Measurements from ENCODE around the gene CDH13. TPM values are rescaled to one million over a fixed set of nuclear protein-coding genes. Genes with fewer than 3 reads are reported as not detected.

CDH13 gene
- total RNA-seq, 2 donors from 2014 or later: 228 to 280 TPM

- Histone ChIP-seq H3K36me3 (no peaks in the 10 kb centered on the region), H3K27ac (peak overlapping the region; percentile 59 to 74), H3K27me3 (replicated peaks; ENCODE audit: insufficient read depth) (no peaks in the 10 kb centered on the region), H3K9me3 (no peaks in the 10 kb centered on the region), H3K4me1 (ENCODE audit: control insufficient read depth in 1 of 2, low read depth in 2 of 2) (peaks cover 8 to 40% of the 10 kb centered on the region in 2 donors), H3K4me3 (peak overlapping the region; percentile 42)
- TF ChIP-seq, protein P1, sequence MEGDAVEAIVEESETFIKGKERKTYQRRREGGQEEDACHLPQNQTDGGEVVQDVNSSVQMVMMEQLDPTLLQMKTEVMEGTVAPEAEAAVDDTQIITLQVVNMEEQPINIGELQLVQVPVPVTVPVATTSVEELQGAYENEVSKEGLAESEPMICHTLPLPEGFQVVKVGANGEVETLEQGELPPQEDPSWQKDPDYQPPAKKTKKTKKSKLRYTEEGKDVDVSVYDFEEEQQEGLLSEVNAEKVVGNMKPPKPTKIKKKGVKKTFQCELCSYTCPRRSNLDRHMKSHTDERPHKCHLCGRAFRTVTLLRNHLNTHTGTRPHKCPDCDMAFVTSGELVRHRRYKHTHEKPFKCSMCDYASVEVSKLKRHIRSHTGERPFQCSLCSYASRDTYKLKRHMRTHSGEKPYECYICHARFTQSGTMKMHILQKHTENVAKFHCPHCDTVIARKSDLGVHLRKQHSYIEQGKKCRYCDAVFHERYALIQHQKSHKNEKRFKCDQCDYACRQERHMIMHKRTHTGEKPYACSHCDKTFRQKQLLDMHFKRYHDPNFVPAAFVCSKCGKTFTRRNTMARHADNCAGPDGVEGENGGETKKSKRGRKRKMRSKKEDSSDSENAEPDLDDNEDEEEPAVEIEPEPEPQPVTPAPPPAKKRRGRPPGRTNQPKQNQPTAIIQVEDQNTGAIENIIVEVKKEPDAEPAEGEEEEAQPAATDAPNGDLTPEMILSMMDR (IDR thresholded peaks at IDR 0.05): no peak
- ATAC-seq (ENCODE audit: insufficient number of reproducible peaks, low FRiP score, low read depth): no peak
- no peak for DNase-seq (ENCODE audit: low spot score)
Observed at GRCh38 chr16:83010776-83011720, 384.3 kb downstream of the CDH13 start.

- Histone ChIP-seq H3K4me1 (ENCODE audit: control insufficient read depth in 1 of 2, low read depth in 2 of 2) (peaks cover 8 to 36% of the 10 kb centered on the region in 2 donors), H3K36me3 (no peaks in the 10 kb centered on the region), H3K27me3 (replicated peaks; ENCODE audit: insufficient read depth) (no peaks in the 10 kb centered on the region), H3K9me3 (no peaks in the 10 kb centered on the region), H3K27ac (peak overlapping the region; percentile 59 to 74), H3K4me3 (peak overlapping the region; percentile 42)
- TF ChIP-seq, protein P1 (IDR thresholded peaks at IDR 0.05): no peak
- ATAC-seq (ENCODE audit: insufficient number of reproducible peaks, low FRiP score, low read depth) (no peak), DNase-seq (ENCODE audit: low spot score) (no peak)
Observed at GRCh38 chr16:83011939-83012338, 385.2 kb downstream of the CDH13 start.

- no peak overlapping the region for H3K4me3 ChIP-seq
- H3K27me3 ChIP-seq (replicated peaks; ENCODE audit: insufficient read depth): no peaks in the 10 kb centered on the region
- peak overlapping the region in 1 of 2 donors; percentile 16 for H3K27ac ChIP-seq
- TF ChIP-seq, protein P1 (IDR thresholded peaks at IDR 0.05): no peak
- peaks cover 8 to 36% of the 10 kb centered on the region in 2 donors for H3K4me1 ChIP-seq (ENCODE audit: control insufficient read depth in 1 of 2, low read depth in 2 of 2)
- no peaks in the 10 kb centered on the region for H3K36me3 ChIP-seq
- DNase-seq (ENCODE audit: low spot score) (no peak), ATAC-seq (ENCODE audit: insufficient number of reproducible peaks, low FRiP score, low read depth) (no peak)
- no peaks in the 10 kb centered on the region for H3K9me3 ChIP-seq
Observed at GRCh38 chr16:83013071-83013470, 386.3 kb downstream of the CDH13 start.

DNA sequence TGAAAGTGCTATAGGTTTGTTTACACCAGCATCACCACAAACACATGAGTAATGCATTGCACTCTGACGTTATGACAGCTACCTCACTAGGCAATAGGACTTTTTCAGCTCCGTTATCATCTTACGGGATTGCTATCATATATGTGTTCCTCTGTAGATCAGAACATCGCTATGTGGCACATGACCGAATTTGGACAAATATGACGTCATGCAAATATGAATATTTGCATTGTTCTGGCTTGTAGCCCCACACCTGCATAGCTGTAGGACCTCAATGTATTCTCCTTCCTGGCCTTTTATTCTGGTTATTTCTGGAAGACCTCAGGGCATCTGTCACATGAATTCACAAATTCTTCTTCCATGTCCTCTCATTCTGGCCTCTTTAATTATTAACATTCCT is 393.2 kb downstream of the CDH13 start:
- Histone ChIP-seq H3K9me3 (no peaks in the 10 kb centered on the region), H3K36me3 (no peaks in the 10 kb centered on the region), H3K4me1 (ENCODE audit: control insufficient read depth in 1 of 2, low read depth in 2 of 2) (no peaks in the 10 kb centered on the region), H3K4me3 (no peak overlapping the region), H3K27ac (no peak overlapping the region), H3K27me3 (replicated peaks; ENCODE audit: insufficient read depth) (no peaks in the 10 kb centered on the region)
- no peak for DNase-seq (ENCODE audit: low spot score)
- TF ChIP-seq, protein P1 (IDR thresholded peaks at IDR 0.05): no peak
- ATAC-seq (ENCODE audit: insufficient number of reproducible peaks, low FRiP score, low read depth): no peak

- TF ChIP-seq, protein P1 (IDR thresholded peaks at IDR 0.05): no peak
- no peaks in the 10 kb centered on the region for H3K27me3 ChIP-seq (replicated peaks; ENCODE audit: insufficient read depth)
- no peak for ATAC-seq (ENCODE audit: insufficient number of reproducible peaks, low FRiP score, low read depth)
- no peaks in the 10 kb centered on the region for H3K36me3 ChIP-seq
- H3K27ac ChIP-seq: no peak overlapping the region
- no peaks in the 10 kb centered on the region for H3K9me3 ChIP-seq
- H3K4me1 ChIP-seq (ENCODE audit: control insufficient read depth in 1 of 2, low read depth in 2 of 2): no peaks in the 10 kb centered on the region
- no peak overlapping the region for H3K4me3 ChIP-seq
- DNase-seq (ENCODE audit: low spot score): no peak
Observed at GRCh38 chr16:83021045-83021444, 394.3 kb downstream of the CDH13 start.
